ENCODE measurements around the gene SLC30A3.

DNA sequence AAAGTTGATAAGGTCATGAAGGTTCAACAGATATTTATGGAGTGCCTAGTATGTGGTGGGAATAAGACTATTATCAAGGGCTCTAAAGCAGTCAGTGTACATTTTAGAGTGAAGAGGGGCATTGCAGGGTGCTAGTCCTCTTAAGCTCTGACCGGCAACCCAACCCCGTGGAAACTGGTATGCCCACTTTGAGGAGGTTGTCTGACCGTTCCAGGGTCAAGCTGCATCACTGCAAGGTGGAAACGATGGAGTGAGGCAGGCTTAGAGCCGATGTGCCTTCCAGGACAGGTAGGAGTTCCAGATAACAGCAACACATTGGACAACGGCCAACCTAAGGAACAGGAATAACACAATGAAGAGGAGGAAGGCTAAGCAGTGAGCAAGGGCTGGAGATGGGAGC lies 46.8 kb upstream of the SLC30A3 start:
- TF ChIP-seq POLR2AphosphoS5 (IDR thresholded peaks at IDR 0.05) (no peak), EP300 (IDR thresholded peaks at IDR 0.05) (no peak), POLR2A (IDR thresholded peaks at IDR 0.05; ENCODE audit: low read depth) (no peak)
- TF ChIP-seq, protein P1, sequence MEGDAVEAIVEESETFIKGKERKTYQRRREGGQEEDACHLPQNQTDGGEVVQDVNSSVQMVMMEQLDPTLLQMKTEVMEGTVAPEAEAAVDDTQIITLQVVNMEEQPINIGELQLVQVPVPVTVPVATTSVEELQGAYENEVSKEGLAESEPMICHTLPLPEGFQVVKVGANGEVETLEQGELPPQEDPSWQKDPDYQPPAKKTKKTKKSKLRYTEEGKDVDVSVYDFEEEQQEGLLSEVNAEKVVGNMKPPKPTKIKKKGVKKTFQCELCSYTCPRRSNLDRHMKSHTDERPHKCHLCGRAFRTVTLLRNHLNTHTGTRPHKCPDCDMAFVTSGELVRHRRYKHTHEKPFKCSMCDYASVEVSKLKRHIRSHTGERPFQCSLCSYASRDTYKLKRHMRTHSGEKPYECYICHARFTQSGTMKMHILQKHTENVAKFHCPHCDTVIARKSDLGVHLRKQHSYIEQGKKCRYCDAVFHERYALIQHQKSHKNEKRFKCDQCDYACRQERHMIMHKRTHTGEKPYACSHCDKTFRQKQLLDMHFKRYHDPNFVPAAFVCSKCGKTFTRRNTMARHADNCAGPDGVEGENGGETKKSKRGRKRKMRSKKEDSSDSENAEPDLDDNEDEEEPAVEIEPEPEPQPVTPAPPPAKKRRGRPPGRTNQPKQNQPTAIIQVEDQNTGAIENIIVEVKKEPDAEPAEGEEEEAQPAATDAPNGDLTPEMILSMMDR (IDR thresholded peaks at IDR 0.05): no peak
